Endothelial cell of umbilical vein (primary cell): ENCODE data around the gene ARMC8. TPM values are rescaled to one million over a fixed set of nuclear protein-coding genes. Genes with fewer than 3 reads are reported as not detected.

Source experiments
- BruUV-seq: library from RNA; stranded (reverse); fragments of 400-500 nt; replicated peaks from 2 replicates; lab custom pipeline; 2021; lab: Mats Ljungman, UMichigan
- CTCF ChIA-PET: fragments of 300-600, 350-600 bp; sonication (Branson Sonifier 250); formaldehyde crosslinking; loops from one replicate; lab custom pipeline; 2021; ENCODE audit warnings: antibody characterized with exemption, inconsistent platforms; lab: Charles Lee
- POLR2A ChIA-PET: fragments of 300-600, 350-600 bp; sonication (Branson Sonifier 250); formaldehyde crosslinking; loops from one replicate; lab custom pipeline; 2021; ENCODE audit warnings: antibody characterized with exemption, inconsistent platforms; lab: Charles Lee
- DNase-seq: peaks from one replicate; pipeline ENCODE4 v3.0.0-alpha.2; 2011; ENCODE audit warnings: low read depth, low spot score
- FAIRE-seq: peaks from 2 replicates; lab custom pipeline; 2011; peaks lifted over from hg19 to GRCh38; lab: Jason Lieb, UNC
- H2AFZ ChIP-seq: 2 replicates; pipeline ENCODE4 v1.6.0; 2012; ENCODE audit warnings: low read depth, low read length, control low read depth, inconsistent platforms
- H3K27ac ChIP-seq: 2 replicates; pipeline ENCODE4 v1.5.1; 2011; ENCODE audit warnings: low read depth, mild to moderate bottlenecking, control low read depth, low read length, moderate library complexity; ENCODE audit not compliant: insufficient read depth
- H3K27me3 ChIP-seq, 2 experiments: 2 replicates each; pipeline versions ENCODE4 v1.6.0 to v1.6.1; 2011; ENCODE audit warnings: low read length in 2 of 2, mixed read lengths in 1 of 2; ENCODE audit not compliant: control insufficient read depth in 2 of 2, insufficient read depth in 2 of 2
- H3K36me3 ChIP-seq, 2 experiments: 2 replicates in 1 of 2; 3 replicates in 1 of 2; pipeline ENCODE4 v1.5.1; 2011; ENCODE audit warnings: low read length in 2 of 2, mild to moderate bottlenecking in 1 of 2, moderate library complexity in 1 of 2; ENCODE audit not compliant: control insufficient read depth in 2 of 2, insufficient read depth in 2 of 2; ENCODE audit errors: extremely low read depth in 1 of 2
- H3K4me1 ChIP-seq: 3 replicates; pipeline ENCODE4 v1.5.1; 2011; ENCODE audit warnings: mild to moderate bottlenecking, low read length; ENCODE audit not compliant: control insufficient read depth, insufficient read depth; ENCODE audit errors: extremely low read depth
- H3K4me2 ChIP-seq: 2 replicates; pipeline ENCODE4 v1.6.1; 2011; ENCODE audit warnings: low read length, control low read depth, mixed read lengths; ENCODE audit not compliant: insufficient read depth
- H3K4me3 ChIP-seq, 3 experiments: fragments of 200-600 bp in 1 of 3; sonication (generic), shearing (Covaris generic) in 1 of 3; replicated peaks in 1 of 3; 2 replicates each; pipeline ENCODE4 v1.5.1; 2011 to 2016; ENCODE audit warnings: control low read depth in 3 of 3, low read length in 3 of 3, mild to moderate bottlenecking in 2 of 3, inconsistent platforms in 1 of 3, low read depth in 1 of 3, moderate library complexity in 1 of 3; ENCODE audit not compliant: insufficient read depth in 1 of 3
- H3K79me2 ChIP-seq: 2 replicates; pipeline ENCODE4 v1.6.0; 2012; ENCODE audit warnings: low read length, inconsistent platforms; ENCODE audit not compliant: control insufficient read depth, insufficient read depth
- H3K9ac ChIP-seq: replicated peaks from 2 replicates; pipeline ENCODE3; 2011; ENCODE audit warnings: low read length, control low read depth; ENCODE audit not compliant: insufficient read depth; ENCODE audit errors: extremely low read depth
- H3K9me1 ChIP-seq: replicated peaks from 3 replicates; pipeline ENCODE4 v1.6.0; 2011; ENCODE audit warnings: mild to moderate bottlenecking, low read length; ENCODE audit not compliant: control insufficient read depth, insufficient read depth; ENCODE audit errors: extremely low read depth
- H3K9me3 ChIP-seq: replicated peaks from 2 replicates; pipeline ENCODE4 v1.5.1; 2012; ENCODE audit warnings: low read length, inconsistent platforms; ENCODE audit not compliant: control insufficient read depth, insufficient read depth
- H4K20me1 ChIP-seq: replicated peaks from 2 replicates; pipeline ENCODE3; 2011; ENCODE audit warnings: mild to moderate bottlenecking, low read length; ENCODE audit not compliant: control insufficient read depth, insufficient read depth; ENCODE audit errors: extremely low read depth
- CTCF ChIP-seq, 2 donors: IDR thresholded peaks; 1 replicate in 1 of 2; 2 replicates in 1 of 2; pipeline ENCODE4 v1.5.1; 2011; ENCODE audit warnings: low read length in 2 of 2, mild to moderate bottlenecking in 2 of 2, moderate library complexity in 2 of 2, control low read depth in 1 of 2, inconsistent platforms in 1 of 2, low read depth in 1 of 2; ENCODE audit not compliant: insufficient read depth in 1 of 2; ENCODE audit errors: extremely low read depth in 1 of 2
- EZH2 ChIP-seq: IDR thresholded peaks from 2 replicates; pipeline ENCODE4 v1.6.1; 2012; ENCODE audit warnings: borderline replicate concordance, low read depth, mild to moderate bottlenecking, moderate library complexity, low read length, inconsistent platforms; ENCODE audit not compliant: severe bottlenecking
- FOS ChIP-seq: IDR thresholded peaks from 2 replicates; pipeline ENCODE4 v1.6.1; 2011; ENCODE audit warnings: mild to moderate bottlenecking, low read length, moderate library complexity, borderline replicate concordance; ENCODE audit not compliant: insufficient read depth
- GATA2 ChIP-seq: IDR thresholded peaks from 2 replicates; pipeline ENCODE4 v1.7.0; 2011; ENCODE audit warnings: low read depth, mild to moderate bottlenecking, moderate library complexity, mixed read lengths, low read length; ENCODE audit not compliant: insufficient read length, insufficient read depth
- JUN ChIP-seq: IDR thresholded peaks from 2 replicates; pipeline ENCODE4 v1.6.1; 2011; ENCODE audit warnings: borderline replicate concordance, low read depth; ENCODE audit not compliant: insufficient read length, insufficient read depth
- MAX ChIP-seq: IDR thresholded peaks from 2 replicates; pipeline ENCODE4 v1.6.1; 2011; ENCODE audit not compliant: insufficient read depth, insufficient read length
- MYC ChIP-seq: IDR thresholded peaks from one replicate; pipeline ENCODE4 v1.6.1; 2011; ENCODE audit warnings: mild to moderate bottlenecking, low read depth, low read length
- POLR2A ChIP-seq: IDR thresholded peaks from 2 replicates; pipeline ENCODE4 v1.6.1; 2012; ENCODE audit warnings: low read depth, mild to moderate bottlenecking, control low read depth, low read length
- POLR2AphosphoS5 ChIP-seq: IDR thresholded peaks from 2 replicates; pipeline ENCODE4 v1.6.1; 2012; ENCODE audit warnings: low read depth, mild to moderate bottlenecking, control low read depth, low read length, moderate library complexity; ENCODE audit not compliant: insufficient read depth
- dilution Hi-C: fragments of 300-500 bp; cut with MboI; formaldehyde crosslinking; loops from one replicate; pipeline ENCODE4 v1.15.0; 2019; ENCODE audit warnings: low sequenced_read_pairs; ENCODE audit not compliant: extremely low pct_ligation_motif_present
- intact Hi-C: fragments of 100-400 bp; cut with micrococcal nuclease; formaldehyde crosslinking; loops from one replicate; pipeline ENCODE4 v1.10.0; 2022
- polyA plus RNA-seq, 4 experiments: library from polyadenylated mRNA; depleted of rRNA in 3 of 4; stranded (reverse) in 3 of 4; unstranded in 1 of 4; fragments of >200 nt; gene quantifications; 2 replicates each; pipeline versions ENCODE4 v1.2.1 to v1.2.3, GENCODE V29; 2011 to 2012; ENCODE audit warnings: missing spikeins in 1 of 4
- total RNA-seq: library from RNA; stranded (reverse); gene quantifications from 2 replicates; pipeline ENCODE4 v1.2.3, GENCODE V29; 2021

ARMC8 gene
- total and polyA plus RNA-seq, 2 donors (not counting 3 experiments of a cell fraction or from before 2014, with no cell fraction given) = 39.6 to 46.0 TPM

GRCh38 chr3:138196023-138196422 lies 8.9 kb downstream of the ARMC8 start:
- no peaks in the 10 kb centered on the region for H3K9me1 ChIP-seq
- dilution Hi-C loops = no loop called here
- no peak for FAIRE-seq
- H3K79me2 ChIP-seq = peaks cover 85% of the 10 kb centered on the region
- intact Hi-C loops = no loop called here
- ChIA-PET CTCF (no interaction called here), POLR2A (no interaction called here)
- no peak overlapping the region for H2AFZ ChIP-seq
- H3K9ac ChIP-seq = no peak overlapping the region
- H3K27ac ChIP-seq = no peak overlapping the region
- no peak overlapping the region for H3K4me3 ChIP-seq
- no peaks in the 10 kb centered on the region for H3K4me1 ChIP-seq
- H3K9me3 ChIP-seq = no peaks in the 10 kb centered on the region
- H3K4me2 ChIP-seq = no peak overlapping the region
- DNase-seq = no peak
- no TSS peak for BruUV-seq
- TF ChIP-seq GATA2 (no peak), MYC (no peak), FOS (no peak), POLR2AphosphoS5 (no peak), POLR2A (no peak)
- no peaks in the 10 kb centered on the region for H3K27me3 ChIP-seq
- no peaks in the 10 kb centered on the region for H3K36me3 ChIP-seq
- peaks cover 26% of the 10 kb centered on the region for H4K20me1 ChIP-seq

GRCh38 chr3:138197058-138197457 lies 10.0 kb downstream of the ARMC8 start:
- H3K79me2 ChIP-seq = peaks cover 85% of the 10 kb centered on the region
- intact Hi-C loops (no loop called here), dilution Hi-C loops (no loop called here)
- no peak for FAIRE-seq
- no peaks in the 10 kb centered on the region for H3K4me1 ChIP-seq
- no peak overlapping the region for H3K4me3 ChIP-seq
- no peak for TF ChIP-seq MAX
- no peak for TF ChIP-seq EZH2
- TF ChIP-seq FOS = no peak
- no peak for TF ChIP-seq POLR2AphosphoS5
- TF ChIP-seq GATA2 = no peak
- TF ChIP-seq JUN = no peak
- no peak for TF ChIP-seq MYC
- no peak for TF ChIP-seq CTCF (IDR thresholded peaks at IDR 0.05; ENCODE audit: extremely low read depth in 1 of 2, insufficient read depth in 1 of 2, low read depth in 1 of 2, low read length in 2 of 2)
- ChIA-PET CTCF (interaction anchor here (0.8 to 0.9 kb wide), 2 partner anchors 17 to 22 kb away, joined by 3 read pairs; no protein-coding TSS in a partner anchor), POLR2A (interaction anchor here (0.8 to 1.1 kb wide), 2 partner anchors 10 to 14 kb away, joined by 3 read pairs; partner anchors contain the start of gene ARMC8)
- no peaks in the 10 kb centered on the region for H3K27me3 ChIP-seq
- BruUV-seq = no TSS peak
- no peak overlapping the region for H3K27ac ChIP-seq
- H3K36me3 ChIP-seq = no peaks in the 10 kb centered on the region
- no peak overlapping the region for H2AFZ ChIP-seq
- no peaks in the 10 kb centered on the region for H3K9me1 ChIP-seq
- H4K20me1 ChIP-seq = peaks cover 22% of the 10 kb centered on the region
- no peaks in the 10 kb centered on the region for H3K9me3 ChIP-seq
- no peak overlapping the region for H3K4me2 ChIP-seq
- DNase-seq = peak; percentile 44
- H3K9ac ChIP-seq = no peak overlapping the region
